HepG2 (cell line): ENCODE data around the gene SLC7A10. TPM values are rescaled to one million over a fixed set of nuclear protein-coding genes. Genes with fewer than 3 reads are reported as not detected.
A peak's percentile ranks its signal among the peaks of the same experiment; 100 is the strongest.

ENCODE experiments used
- ATAC-seq: fragments of 200-7000 bp; cut with Tn5 transposase; 3 replicates; pipeline ENCODE4 v1.9.1; 2020; ENCODE audit warnings: mild to moderate bottlenecking, moderate library complexity
- BruUV-seq: library from RNA; stranded (reverse); fragments of 400-500 nt; replicated peaks from 2 replicates; lab custom pipeline; 2021; lab: Mats Ljungman, UMichigan
- CTCF ChIA-PET: fragments of 300-600 bp; formaldehyde crosslinking; extraction: SDS; loops from one replicate; lab custom pipeline; 2021; ENCODE audit warnings: low total read pairs, inconsistent platforms, low intra/inter-chr PET ratio; lab: Yijun Ruan, JAX
- POLR2A ChIA-PET: fragments of 350-600 bp; sonication (Branson Sonifier 250); formaldehyde crosslinking; loops from one replicate; lab custom pipeline; 2020; ENCODE audit warnings: antibody characterized with exemption, inconsistent platforms; lab: Yijun Ruan, JAX
- DNase-seq: peaks from one replicate; pipeline ENCODE4 v3.0.0-alpha.2; 2015; ENCODE audit warnings: low spot score
- FAIRE-seq: peaks from 3 replicates; lab custom pipeline; 2011; peaks lifted over from hg19 to GRCh38; lab: Jason Lieb, UNC
- H2AFZ ChIP-seq: one replicate; pipeline ENCODE4 v1.6.1; 2011; ENCODE audit warnings: low read length, inconsistent platforms
- H3K27ac ChIP-seq: fragments of 300-600 bp; 3 replicates; pipeline ENCODE4 v1.8.0; 2011; ENCODE audit warnings: mixed run types, mild to moderate bottlenecking, mixed read lengths, low read length, inconsistent platforms; ENCODE audit not compliant: insufficient read depth; ENCODE audit errors: extremely low read length
- H3K27me3 ChIP-seq, 2 experiments: fragments of 200-600 bp in 1 of 2; 2 replicates in 1 of 2; 3 replicates in 1 of 2; pipeline versions ENCODE4 v1.6.0 to v1.8.0; 2011; ENCODE audit warnings: low read length in 2 of 2, mild to moderate bottlenecking in 2 of 2, moderate library complexity in 2 of 2, inconsistent platforms in 1 of 2; ENCODE audit not compliant: insufficient read depth in 2 of 2, control insufficient read depth in 1 of 2
- H3K36me3 ChIP-seq, 2 experiments: fragments of 200-600 bp in 1 of 2; replicated peaks in 1 of 2; 2 replicates in 1 of 2; 3 replicates in 1 of 2; pipeline versions ENCODE4 v1.5.1 to v1.8.0; 2011; ENCODE audit warnings: low read length in 2 of 2, inconsistent platforms in 1 of 2; ENCODE audit not compliant: insufficient read depth in 2 of 2, control insufficient read depth in 1 of 2
- H3K4me1 ChIP-seq: 2 replicates; pipeline ENCODE4 v1.5.1; 2012; ENCODE audit warnings: low read length, inconsistent platforms; ENCODE audit not compliant: insufficient read depth
- H3K4me2 ChIP-seq: 2 replicates; pipeline ENCODE4 v1.6.0; 2011; ENCODE audit warnings: low read depth, low read length, inconsistent platforms
- H3K4me3 ChIP-seq, 3 experiments: fragments of 200-600 bp in 1 of 3; sonication (generic), shearing (Covaris generic) in 1 of 3; replicated peaks in 1 of 3; 2 replicates each; pipeline ENCODE4 v1.5.1; 2011 to 2016; ENCODE audit warnings: low read length in 3 of 3, inconsistent platforms in 2 of 3, low read depth in 2 of 3, mild to moderate bottlenecking in 2 of 3, control low read depth in 1 of 3, mixed read lengths in 1 of 3; ENCODE audit not compliant: insufficient read depth in 1 of 3
- H3K79me2 ChIP-seq: one replicate; pipeline ENCODE4 v1.6.1; 2011; ENCODE audit warnings: low read length, inconsistent platforms; ENCODE audit not compliant: insufficient read depth
- H3K9ac ChIP-seq: 2 replicates; pipeline ENCODE4 v1.6.0; 2011; ENCODE audit warnings: mild to moderate bottlenecking, low read depth, low read length, inconsistent platforms; ENCODE audit not compliant: insufficient read depth
- H3K9me3 ChIP-seq: 2 replicates; pipeline ENCODE4 v1.5.1; 2012; ENCODE audit warnings: mild to moderate bottlenecking, low read length
- H4K20me1 ChIP-seq: 2 replicates; pipeline ENCODE4 v1.6.0; 2011; ENCODE audit warnings: inconsistent platforms, mild to moderate bottlenecking, low read length, moderate library complexity; ENCODE audit not compliant: insufficient read depth
- CC2D1A ChIP-seq: sonication (generic); formaldehyde crosslinking; IDR thresholded peaks from 2 replicates; pipeline ENCODE4 v1.8.1; 2023; ENCODE audit warnings: mild to moderate bottlenecking, missing genetic modification reagents
- CTCF ChIP-seq: sonication (generic); formaldehyde crosslinking; IDR thresholded peaks from 2 replicates; pipeline ENCODE4 v1.5.0; 2020; ENCODE audit warnings: mild to moderate bottlenecking, missing genetic modification reagents, moderate library complexity
- EP300 ChIP-seq, 3 experiments: sonication (generic) in 1 of 3; formaldehyde crosslinking in 1 of 3; IDR thresholded peaks; 2 replicates each; pipeline versions ENCODE4 v1.5.1 to v1.6.1; 2011 to 2020; ENCODE audit warnings: low read depth in 2 of 3, low read length in 2 of 3, borderline replicate concordance in 1 of 3, improper control_type of control experiment in 1 of 3, mild to moderate bottlenecking in 1 of 3, missing genetic modification reagents in 1 of 3, moderate library complexity in 1 of 3
- HNF4A ChIP-seq: sonication (generic); formaldehyde crosslinking; IDR thresholded peaks from 2 replicates; pipeline ENCODE4 v1.4.0; 2020; ENCODE audit warnings: missing genetic modification reagents
- SPEN ChIP-seq: sonication (generic); formaldehyde crosslinking; IDR thresholded peaks from 2 replicates; pipeline ENCODE4 v1.5.1; 2020; ENCODE audit warnings: low read depth, mild to moderate bottlenecking, missing genetic modification reagents
- SRSF1 ChIP-seq: fragments of 200-400 bp; formaldehyde crosslinking; optimal IDR thresholded peaks from 2 replicates; pipeline ENCODE3; 2017; ENCODE audit warnings: mild to moderate bottlenecking, low read depth, low read length, moderate library complexity
- STAG1 ChIP-seq: sonication (generic); formaldehyde crosslinking; IDR thresholded peaks from 2 replicates; pipeline ENCODE4 v1.4.0; 2020; ENCODE audit warnings: missing genetic modification reagents
- XRCC5 ChIP-seq: fragments of 200-400 bp; formaldehyde crosslinking; optimal IDR thresholded peaks from 2 replicates; pipeline ENCODE3; 2017; ENCODE audit warnings: mild to moderate bottlenecking, low read length
- ZFP36 ChIP-seq: fragments of 150-350 bp; IDR thresholded peaks from 2 replicates; pipeline ENCODE4 v1.6.1; 2018; ENCODE audit warnings: borderline replicate concordance, low read length, low read depth; ENCODE audit not compliant: partially characterized antibody
- ZFX ChIP-seq: sonication (generic); formaldehyde crosslinking; IDR thresholded peaks from 2 replicates; pipeline ENCODE4 v1.4.0; 2020; ENCODE audit warnings: mild to moderate bottlenecking, low read depth, missing genetic modification reagents, moderate library complexity
- ZKSCAN5 ChIP-seq: sonication (generic); formaldehyde crosslinking; IDR thresholded peaks from 2 replicates; pipeline ENCODE4 v1.5.1; 2020; ENCODE audit warnings: mild to moderate bottlenecking, missing genetic modification reagents
- ZMYM3 ChIP-seq: sonication (generic); formaldehyde crosslinking; IDR thresholded peaks from 2 replicates; pipeline ENCODE4 v1.5.1; 2020; ENCODE audit warnings: mild to moderate bottlenecking, missing genetic modification reagents
- ZNF3 ChIP-seq: IDR thresholded peaks from 2 replicates; pipeline ENCODE4 v1.7.0; 2017; ENCODE audit warnings: inconsistent platforms
- ZNF484 ChIP-seq: sonication (generic); formaldehyde crosslinking; IDR thresholded peaks from 2 replicates; pipeline ENCODE4 v1.5.1; 2020; ENCODE audit warnings: mild to moderate bottlenecking, low read depth, missing genetic modification reagents, borderline replicate concordance
- ZNF546 ChIP-seq: sonication (generic); formaldehyde crosslinking; conservative IDR thresholded peaks from 2 replicates; pipeline ENCODE4 v1.8.1; 2023; ENCODE audit warnings: mild to moderate bottlenecking, missing genetic modification reagents
- ZNF549 ChIP-seq: sonication (generic); formaldehyde crosslinking; IDR thresholded peaks from 2 replicates; pipeline ENCODE4 v1.5.0; 2020; ENCODE audit warnings: missing genetic modification reagents
- ZNF598 ChIP-seq: sonication (generic); formaldehyde crosslinking; IDR thresholded peaks from 2 replicates; pipeline ENCODE4 v1.5.1; 2020; ENCODE audit warnings: mild to moderate bottlenecking, missing genetic modification reagents, borderline replicate concordance
- ZNF780A ChIP-seq: sonication (generic); formaldehyde crosslinking; IDR thresholded peaks from 2 replicates; pipeline ENCODE4 v1.8.0; 2022; ENCODE audit warnings: mild to moderate bottlenecking, missing genetic modification reagents, moderate library complexity
- WGBS: methylation state at CpG from one replicate; pipeline ENCODE4 v1.1.6; 2017; ENCODE audit warnings: low lambda C conversion rate; 5-methylcytosine and 5-hydroxymethylcytosine counted together
- in situ Hi-C: cut with HindIII; loops from 2 replicates; pipeline ENCODE4 v1.10.0; 2017; ENCODE audit warnings: low pct_unique_long_range_greater_than_20kb; ENCODE audit not compliant: extremely low pct_ligation_motif_present
- intact Hi-C: fragments of 100-400 bp; cut with micrococcal nuclease; formaldehyde crosslinking; loops from one replicate; pipeline ENCODE4 v1.10.0; 2022; ENCODE audit not compliant: unreplicated experiment
- polyA plus RNA-seq, 8 experiments: library from polyadenylated mRNA; depleted of rRNA in 3 of 8; stranded (reverse) in 7 of 8; unstranded in 1 of 8; fragments of >200 nt; fragmentation: Illumina TruSeq in 4 of 8; extraction: Trizol in 4 of 8; gene quantifications; 2 replicates each; pipeline versions ENCODE4 v1.2.1 to v1.2.3, GENCODE V29; 2011 to 2016; ENCODE audit warnings: low read depth in 4 of 8, missing spikeins in 1 of 8, mixed read lengths in 1 of 8; ENCODE audit not compliant: insufficient read depth in 1 of 8
- total RNA-seq, 5 experiments: library from RNA; depleted of rRNA; stranded (reverse); fragments of >200 nt; fragmentation: Illumina TruSeq; extraction: Trizol; gene quantifications; 2 replicates each; pipeline ENCODE4 v1.2.3, GENCODE V29; 2016; ENCODE audit warnings: low read depth in 1 of 5
- TF ChIP-seq, protein P1 (sequence below): sonication (generic); formaldehyde crosslinking; IDR thresholded peaks from 2 replicates; pipeline ENCODE4 v1.4.0; 2020; ENCODE audit warnings: missing genetic modification reagents, borderline replicate concordance

The SLC7A10 gene
- total and polyA plus RNA-seq, 2 of the 13 experiments (the other 11 are each of a cell fraction or from before 2014, with no cell fraction given) = 1.1 to 2.2 TPM

- no peak for FAIRE-seq
- H3K4me3 ChIP-seq = peak overlapping the region in 1 of 3 experiments; percentile 32; a peak in 1 of 6 replicates
- H2AFZ ChIP-seq = no peak overlapping the region
- BruUV-seq = no TSS peak
- no peaks in the 10 kb centered on the region for H3K79me2 ChIP-seq
- H3K9ac ChIP-seq = no peak overlapping the region
- no peaks in the 10 kb centered on the region for H4K20me1 ChIP-seq
- CTCF ChIA-PET = no interaction called here
- WGBS = 32% methylated on average over 8 of the region's 12 CpGs
- H3K27me3 ChIP-seq = peaks cover 13 to 35% of the 10 kb centered on the region in 2 experiments
- no peaks in the 10 kb centered on the region for H3K36me3 ChIP-seq
- H3K27ac ChIP-seq = no peak overlapping the region
- no peaks in the 10 kb centered on the region for H3K9me3 ChIP-seq
- H3K4me1 ChIP-seq = peaks cover 43% of the 10 kb centered on the region
- DNase-seq = no peak
- intact Hi-C loops (no loop called here), in situ Hi-C loops (no loop called here)
- POLR2A ChIA-PET = no interaction called here
- peak; percentile 11 for ATAC-seq
- H3K4me2 ChIP-seq = peak overlapping the region; percentile 57
- no peak for TF ChIP-seq ZNF598 (CRISPR knock-in tag)
- TF ChIP-seq CTCF = peak; percentile 58
- TF ChIP-seq SPEN (CRISPR knock-in tag) = peak; percentile 45; the same call in 1 of the 2 replicates
- TF ChIP-seq ZNF484 (CRISPR knock-in tag) = no peak
- peak; percentile 29 for TF ChIP-seq XRCC5
- no peak for TF ChIP-seq ZNF780A (CRISPR knock-in tag)
- peak; percentile 70 for TF ChIP-seq HNF4A
- no peak for TF ChIP-seq SRSF1
- peak; percentile 57; the same call in 1 of the 2 replicates for TF ChIP-seq ZNF3 (CRISPR knock-in tag)
- TF ChIP-seq ZKSCAN5 (CRISPR knock-in tag) = no peak
- no peak for TF ChIP-seq EP300 (IDR thresholded peaks at IDR 0.05; ENCODE audit: low read depth in 2 of 2, low read length in 2 of 2)
- no peak for TF ChIP-seq EP300 (CRISPR knock-in tag; IDR thresholded peaks at IDR 0.05; ENCODE audit: borderline replicate concordance)
- TF ChIP-seq, protein P1, sequence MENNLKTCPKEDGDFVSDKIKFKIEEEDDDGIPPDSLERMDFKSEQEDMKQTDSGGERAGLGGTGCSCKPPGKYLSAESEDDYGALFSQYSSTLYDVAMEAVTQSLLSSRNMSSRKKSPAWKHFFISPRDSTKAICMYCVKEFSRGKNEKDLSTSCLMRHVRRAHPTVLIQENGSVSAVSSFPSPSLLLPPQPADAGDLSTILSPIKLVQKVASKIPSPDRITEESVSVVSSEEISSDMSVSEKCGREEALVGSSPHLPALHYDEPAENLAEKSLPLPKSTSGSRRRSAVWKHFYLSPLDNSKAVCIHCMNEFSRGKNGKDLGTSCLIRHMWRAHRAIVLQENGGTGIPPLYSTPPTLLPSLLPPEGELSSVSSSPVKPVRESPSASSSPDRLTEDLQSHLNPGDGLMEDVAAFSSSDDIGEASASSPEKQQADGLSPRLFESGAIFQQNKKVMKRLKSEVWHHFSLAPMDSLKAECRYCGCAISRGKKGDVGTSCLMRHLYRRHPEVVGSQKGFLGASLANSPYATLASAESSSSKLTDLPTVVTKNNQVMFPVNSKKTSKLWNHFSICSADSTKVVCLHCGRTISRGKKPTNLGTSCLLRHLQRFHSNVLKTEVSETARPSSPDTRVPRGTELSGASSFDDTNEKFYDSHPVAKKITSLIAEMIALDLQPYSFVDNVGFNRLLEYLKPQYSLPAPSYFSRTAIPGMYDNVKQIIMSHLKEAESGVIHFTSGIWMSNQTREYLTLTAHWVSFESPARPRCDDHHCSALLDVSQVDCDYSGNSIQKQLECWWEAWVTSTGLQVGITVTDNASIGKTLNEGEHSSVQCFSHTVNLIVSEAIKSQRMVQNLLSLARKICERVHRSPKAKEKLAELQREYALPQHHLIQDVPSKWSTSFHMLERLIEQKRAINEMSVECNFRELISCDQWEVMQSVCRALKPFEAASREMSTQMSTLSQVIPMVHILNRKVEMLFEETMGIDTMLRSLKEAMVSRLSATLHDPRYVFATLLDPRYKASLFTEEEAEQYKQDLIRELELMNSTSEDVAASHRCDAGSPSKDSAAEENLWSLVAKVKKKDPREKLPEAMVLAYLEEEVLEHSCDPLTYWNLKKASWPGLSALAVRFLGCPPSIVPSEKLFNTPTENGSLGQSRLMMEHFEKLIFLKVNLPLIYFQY (CRISPR knock-in tag) = no peak
- 0 out of 2 replicates have a peak, but pooled peaks have one; percentile 37 for TF ChIP-seq ZNF546 (CRISPR knock-in tag)
- TF ChIP-seq ZMYM3 (CRISPR knock-in tag) = peak; percentile 73
- peak; percentile 42 for TF ChIP-seq STAG1 (CRISPR knock-in tag)
- no peak for TF ChIP-seq CC2D1A (CRISPR knock-in tag)
- TF ChIP-seq ZFP36 = peak; percentile 76
- 0 out of 2 replicates have a peak, but pooled peaks have one; percentile 72 for TF ChIP-seq ZNF549
- peak; percentile 14; the same call in 1 of the 2 replicates for TF ChIP-seq ZFX
Observed at GRCh38 chr19:33216198-33216830, 9.3 kb downstream of the SLC7A10 start.
